ENCODE data around the gene HACE1.

DNA sequence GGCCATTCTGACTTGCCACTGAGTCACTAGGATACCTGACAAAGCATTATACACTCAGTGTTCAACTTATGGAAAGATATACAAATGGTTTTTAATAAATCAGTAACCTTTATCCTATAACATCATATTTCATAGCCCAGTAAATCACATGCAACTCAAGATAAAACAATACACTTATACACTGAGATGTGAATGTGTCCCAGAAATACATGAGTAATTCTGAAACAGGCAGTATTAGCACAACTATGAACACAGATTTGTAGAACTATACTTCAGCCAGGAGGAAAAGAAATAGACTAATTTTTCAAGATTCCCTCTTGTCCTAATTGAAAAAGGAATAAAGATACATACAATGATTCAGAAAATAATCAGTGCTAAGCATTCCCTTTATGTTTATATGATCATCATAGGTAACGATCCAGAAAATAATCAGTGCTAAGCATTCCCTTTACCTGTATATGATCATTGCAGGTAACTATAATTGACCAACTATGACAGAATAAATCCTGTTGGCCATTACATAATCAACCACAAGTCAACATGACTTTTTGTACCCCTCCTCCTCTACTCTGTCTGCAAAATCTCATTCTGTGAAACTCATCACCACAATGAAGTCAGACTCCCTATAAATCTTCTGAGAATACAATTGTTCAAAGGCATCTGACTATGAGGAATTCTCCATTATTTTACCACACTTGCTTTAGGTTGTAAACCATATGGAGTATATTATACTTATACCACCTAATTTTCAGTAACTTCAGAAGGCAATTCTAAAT is 30.3 kb downstream of the HACE1 start:
- TF ChIP-seq CTCF (conservative IDR thresholded peaks at IDR 0.05; ENCODE audit: low read depth, low read length) (no peak), EZH2phosphoT487 (IDR thresholded peaks at IDR 0.05; ENCODE audit: borderline replicate concordance, low read length) (no peak), EZH2 (IDR thresholded peaks at IDR 0.05; ENCODE audit: low read length, unreplicated experiment) (no peak)

Data from PC-3 (cell line).